H1 (cell line): ENCODE measurements around the gene PGAM5. TPM values are rescaled to one million over a fixed set of nuclear protein-coding genes. Genes with fewer than 3 reads are reported as not detected.

Experiments used
- RAD21 ChIP-seq, 2 experiments: IDR thresholded peaks in 1 of 2; conservative IDR thresholded peaks in 1 of 2; 2 replicates each; pipeline ENCODE4 v1.6.1; 2011; ENCODE audit warnings: low read depth in 2 of 2, low read length in 2 of 2, improper control_type of control experiment in 1 of 2, inconsistent platforms in 1 of 2, mild to moderate bottlenecking in 1 of 2, moderate library complexity in 1 of 2
- RXRA ChIP-seq: IDR thresholded peaks from 2 replicates; pipeline ENCODE4 v1.6.1; 2011; ENCODE audit warnings: low read depth, mild to moderate bottlenecking, low read length, moderate library complexity; ENCODE audit not compliant: insufficient read depth
- SIN3A ChIP-seq, 2 experiments: IDR thresholded peaks in 1 of 2; conservative IDR thresholded peaks in 1 of 2; 2 replicates each; pipeline ENCODE4 v1.6.1; 2011 to 2012; ENCODE audit warnings: low read length in 2 of 2, improper control_type of control experiment in 1 of 2, low read depth in 1 of 2, mild to moderate bottlenecking in 1 of 2
- polyA plus RNA-seq, 7 experiments: library from polyadenylated mRNA; depleted of rRNA in 3 of 7; stranded (reverse) in 5 of 7; unstranded in 2 of 7; fragments of >200 nt in 5 of 7; fragments of 200-250 nt in 2 of 7; gene quantifications; 1 replicate in 5 of 7; 2 replicates in 1 of 7; 4 replicates in 1 of 7; pipeline versions ENCODE4 v1.2.1 to v1.2.3, GENCODE V29; 2011 to 2013; ENCODE audit warnings: missing spikeins in 2 of 7, mixed read lengths in 2 of 7
- total RNA-seq: library from RNA; stranded (reverse); fragmentation: NEBNext Ultra II Directional; extraction: Animal tissue kit (Norgen Biotek cat#: 25700); gene quantifications from 2 replicates; pipeline ENCODE4 v1.2.1, GENCODE V29; 2021

The PGAM5 gene
- total and polyA plus RNA-seq, 2 of the 8 experiments (the other 6 are each of a cell fraction or from before 2014, with no cell fraction given): 66.4 to 84.0 TPM

DNA sequence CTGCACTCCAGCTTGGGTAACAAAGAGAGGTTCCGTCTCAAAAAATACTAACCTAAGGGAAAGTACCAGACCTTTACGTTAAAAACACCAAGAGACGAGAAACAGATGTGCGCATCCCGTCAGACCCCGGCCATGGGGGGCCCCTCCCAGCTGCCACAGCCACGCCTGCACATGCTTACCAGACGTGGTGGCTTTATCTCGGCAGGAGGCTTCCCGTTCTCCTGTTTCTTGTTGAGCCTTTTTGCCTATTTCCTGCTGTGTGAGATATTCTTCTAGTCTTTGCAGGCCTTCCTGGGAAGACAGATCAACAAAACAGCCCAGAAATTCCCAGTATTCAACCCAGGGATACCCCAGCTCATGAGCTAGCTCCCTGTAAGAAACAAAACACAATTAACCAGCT is 23.6 kb downstream of the PGAM5 start (continued):
- TF ChIP-seq RXRA (no peak), RAD21 (IDR thresholded peaks at IDR 0.05 in 1 of 2, conservative IDR thresholded peaks at IDR 0.05 in 1 of 2; ENCODE audit: low read depth in 2 of 2, low read length in 2 of 2) (no peak), SIN3A (conservative IDR thresholded peaks at IDR 0.05 in 1 of 2, IDR thresholded peaks at IDR 0.05 in 1 of 2; ENCODE audit: low read depth in 1 of 2, low read length in 2 of 2) (no peak)
